ENCODE measurements around the gene RGS19.

DNA sequence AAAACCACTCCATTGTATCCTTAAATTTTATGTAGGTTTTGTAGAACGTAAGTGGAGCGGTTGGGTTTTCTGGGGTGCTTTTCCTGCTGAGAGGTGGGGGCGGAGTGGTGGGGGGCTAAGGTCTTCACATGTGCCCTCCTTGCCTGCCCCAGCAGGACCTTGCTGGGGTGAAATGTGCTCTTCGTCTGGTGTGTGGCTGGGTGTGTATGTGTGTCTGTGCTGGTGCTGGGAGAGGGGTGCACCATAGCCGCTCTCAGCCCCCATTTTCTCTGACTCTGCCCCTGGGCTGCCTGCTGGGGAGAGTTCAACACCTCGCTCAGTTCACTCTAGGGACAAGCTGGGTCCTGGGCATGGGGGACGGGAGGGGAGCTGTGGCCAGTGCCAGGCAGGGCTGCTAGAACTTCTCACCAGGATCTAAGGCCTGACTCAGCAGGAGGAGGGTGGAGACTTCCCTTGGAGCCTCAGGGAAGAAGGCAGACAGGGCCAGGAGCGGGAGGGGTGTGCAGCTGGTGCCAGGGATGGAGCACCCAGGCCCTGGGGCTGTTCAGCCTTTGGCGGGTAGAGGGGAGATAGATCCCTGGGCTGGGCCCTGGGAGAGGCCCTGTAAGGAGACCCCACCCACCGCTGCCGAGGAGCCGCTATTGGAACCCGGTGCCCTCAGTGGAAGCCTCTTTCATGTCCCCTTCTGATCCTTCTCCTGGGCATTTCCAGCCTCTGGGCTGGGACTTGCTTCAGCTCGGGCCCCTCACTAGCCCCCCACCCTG is 34.7 kb downstream of the RGS19 start:
- TF ChIP-seq, protein P1, sequence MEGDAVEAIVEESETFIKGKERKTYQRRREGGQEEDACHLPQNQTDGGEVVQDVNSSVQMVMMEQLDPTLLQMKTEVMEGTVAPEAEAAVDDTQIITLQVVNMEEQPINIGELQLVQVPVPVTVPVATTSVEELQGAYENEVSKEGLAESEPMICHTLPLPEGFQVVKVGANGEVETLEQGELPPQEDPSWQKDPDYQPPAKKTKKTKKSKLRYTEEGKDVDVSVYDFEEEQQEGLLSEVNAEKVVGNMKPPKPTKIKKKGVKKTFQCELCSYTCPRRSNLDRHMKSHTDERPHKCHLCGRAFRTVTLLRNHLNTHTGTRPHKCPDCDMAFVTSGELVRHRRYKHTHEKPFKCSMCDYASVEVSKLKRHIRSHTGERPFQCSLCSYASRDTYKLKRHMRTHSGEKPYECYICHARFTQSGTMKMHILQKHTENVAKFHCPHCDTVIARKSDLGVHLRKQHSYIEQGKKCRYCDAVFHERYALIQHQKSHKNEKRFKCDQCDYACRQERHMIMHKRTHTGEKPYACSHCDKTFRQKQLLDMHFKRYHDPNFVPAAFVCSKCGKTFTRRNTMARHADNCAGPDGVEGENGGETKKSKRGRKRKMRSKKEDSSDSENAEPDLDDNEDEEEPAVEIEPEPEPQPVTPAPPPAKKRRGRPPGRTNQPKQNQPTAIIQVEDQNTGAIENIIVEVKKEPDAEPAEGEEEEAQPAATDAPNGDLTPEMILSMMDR (optimal IDR thresholded peaks at IDR 0.05 in 1 of 3, IDR thresholded peaks at IDR 0.05 in 1 of 3, conservative IDR thresholded peaks at IDR 0.05 in 1 of 3; ENCODE audit: extremely low read depth in 1 of 3, insufficient read depth in 2 of 3, low read length in 3 of 3), result no peak
- TF ChIP-seq EZH2 (IDR thresholded peaks at IDR 0.05; ENCODE audit: low read length), result peak; percentile 38
